ENCODE results near the gene DAD1. TPM values are rescaled to one million over a fixed set of nuclear protein-coding genes. Genes with fewer than 3 reads are reported as not detected.

DAD1 gene
- total RNA-seq, 1 experiment from 2014 or later = 162 TPM

GRCh38 chr14:22626590-22626989, 37.6 kb upstream of the DAD1 start:
- DNase-seq (ENCODE audit: low read depth, low spot score) = no peak
- CTCF ChIA-PET = no interaction called here
- intact Hi-C loops (cut with micrococcal nuclease) = no loop called here
- no peak overlapping the region for H3K9ac ChIP-seq (ENCODE audit: low read length)
- RAD21 ChIA-PET (ENCODE audit: low non-redundant PET in 1 of 2, low total read pairs in 2 of 2, uncharacterized antibody in 2 of 2, unreplicated experiment in 2 of 2) = no interaction called here
- ATAC-seq = no peak
- H3K9me2 ChIP-seq (ENCODE audit: insufficient read depth) = no peaks in the 10 kb centered on the region
- H2AFZ ChIP-seq (ENCODE audit: low read depth, low read length, poor library complexity, severe bottlenecking) = no peak overlapping the region
- H3K27ac ChIP-seq (ENCODE audit: low read depth, low read length) = no peak overlapping the region
- H3K4me3 ChIP-seq (replicated peaks in 1 of 2; ENCODE audit: low read depth in 1 of 2, low read length in 2 of 2) = no peak overlapping the region
- no TSS peak for BruUV-seq (replicated peaks)
- H3K9me3 ChIP-seq (ENCODE audit: control insufficient read depth in 1 of 2, insufficient read depth in 1 of 2, low read depth in 1 of 2, low read length in 2 of 2) = peaks cover 0 to 8% of the 10 kb centered on the region in 2 experiments; a peak in 1 of 4 replicates
- H3K4me1 ChIP-seq (ENCODE audit: control insufficient read depth in 1 of 2, insufficient read depth in 2 of 2, low read length in 2 of 2) = peaks cover 5 to 6% of the 10 kb centered on the region in 2 experiments; a peak in 2 of 4 replicates
- no peaks in the 10 kb centered on the region for H3K79me2 ChIP-seq (ENCODE audit: insufficient read depth, low read length)
- TF ChIP-seq SIN3A (IDR thresholded peaks at IDR 0.05; ENCODE audit: low read depth) (no peak), SP1 (IDR thresholded peaks at IDR 0.05; ENCODE audit: low read depth) (no peak), CTCF (IDR thresholded peaks at IDR 0.05 in 2 of 3, conservative IDR thresholded peaks at IDR 0.05 in 1 of 3; ENCODE audit: borderline replicate concordance in 1 of 3, insufficient read depth in 1 of 3, low read depth in 2 of 3, low read length in 2 of 3) (no peak), RAD21 (IDR thresholded peaks at IDR 0.05; ENCODE audit: low read depth) (no peak), JUND (IDR thresholded peaks at IDR 0.05) (no peak), ATF3 (IDR thresholded peaks at IDR 0.05) (no peak), SRF (IDR thresholded peaks at IDR 0.05; ENCODE audit: low read depth) (no peak), MAX (IDR thresholded peaks at IDR 0.05) (no peak), EGR1 (IDR thresholded peaks at IDR 0.05; ENCODE audit: low read depth) (no peak), CEBPB (IDR thresholded peaks at IDR 0.05; ENCODE audit: low read depth) (no peak), POLR2AphosphoS5 (IDR thresholded peaks at IDR 0.05; ENCODE audit: low read depth, low read length) (no peak)
- TF ChIP-seq, protein P1, sequence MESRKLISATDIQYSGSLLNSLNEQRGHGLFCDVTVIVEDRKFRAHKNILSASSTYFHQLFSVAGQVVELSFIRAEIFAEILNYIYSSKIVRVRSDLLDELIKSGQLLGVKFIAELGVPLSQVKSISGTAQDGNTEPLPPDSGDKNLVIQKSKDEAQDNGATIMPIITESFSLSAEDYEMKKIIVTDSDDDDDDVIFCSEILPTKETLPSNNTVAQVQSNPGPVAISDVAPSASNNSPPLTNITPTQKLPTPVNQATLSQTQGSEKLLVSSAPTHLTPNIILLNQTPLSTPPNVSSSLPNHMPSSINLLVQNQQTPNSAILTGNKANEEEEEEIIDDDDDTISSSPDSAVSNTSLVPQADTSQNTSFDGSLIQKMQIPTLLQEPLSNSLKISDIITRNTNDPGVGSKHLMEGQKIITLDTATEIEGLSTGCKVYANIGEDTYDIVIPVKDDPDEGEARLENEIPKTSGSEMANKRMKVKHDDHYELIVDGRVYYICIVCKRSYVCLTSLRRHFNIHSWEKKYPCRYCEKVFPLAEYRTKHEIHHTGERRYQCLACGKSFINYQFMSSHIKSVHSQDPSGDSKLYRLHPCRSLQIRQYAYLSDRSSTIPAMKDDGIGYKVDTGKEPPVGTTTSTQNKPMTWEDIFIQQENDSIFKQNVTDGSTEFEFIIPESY (IDR thresholded peaks at IDR 0.05; ENCODE audit: extremely low read depth, insufficient replicate concordance, low read length) = no peak
- no peaks in the 10 kb centered on the region for H4K20me1 ChIP-seq (ENCODE audit: insufficient read depth)
- no peaks in the 10 kb centered on the region for H3K27me3 ChIP-seq (ENCODE audit: insufficient read depth, low read length)
- H3K4me2 ChIP-seq (ENCODE audit: low read length) = no peak overlapping the region
- POLR2A ChIA-PET = no interaction called here
- H3K36me3 ChIP-seq (ENCODE audit: control insufficient read depth in 1 of 2, insufficient read depth in 2 of 2, low read length in 2 of 2) = no peaks in the 10 kb centered on the region
